ENCODE data around the gene PITPNB. TPM values are rescaled to one million over a fixed set of nuclear protein-coding genes. Genes with fewer than 3 reads are reported as not detected.

PITPNB gene
- total RNA-seq, 1 experiment from 2014 or later: 82.6 TPM

DNA sequence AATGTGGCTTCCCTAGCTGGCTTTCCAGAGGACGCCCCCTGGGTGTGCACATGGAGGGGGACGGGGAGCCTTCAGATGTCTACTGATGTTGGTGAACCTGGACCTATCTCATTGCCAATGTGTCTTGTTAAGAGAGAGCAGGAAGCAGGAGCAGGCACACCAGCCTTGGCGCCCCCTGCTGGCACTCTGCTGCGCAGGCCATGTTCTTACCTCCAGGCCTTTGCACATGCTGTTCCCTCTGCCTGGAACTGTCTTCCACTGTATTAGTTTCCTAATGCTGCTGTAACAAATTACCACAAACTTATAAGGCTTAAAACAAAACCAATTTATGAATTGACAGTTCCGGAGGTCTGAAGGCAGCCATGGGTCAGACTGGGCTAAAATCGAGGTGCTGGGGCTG, 93.9 kb downstream of the PITPNB start (continued):
- TF ChIP-seq, protein P1, sequence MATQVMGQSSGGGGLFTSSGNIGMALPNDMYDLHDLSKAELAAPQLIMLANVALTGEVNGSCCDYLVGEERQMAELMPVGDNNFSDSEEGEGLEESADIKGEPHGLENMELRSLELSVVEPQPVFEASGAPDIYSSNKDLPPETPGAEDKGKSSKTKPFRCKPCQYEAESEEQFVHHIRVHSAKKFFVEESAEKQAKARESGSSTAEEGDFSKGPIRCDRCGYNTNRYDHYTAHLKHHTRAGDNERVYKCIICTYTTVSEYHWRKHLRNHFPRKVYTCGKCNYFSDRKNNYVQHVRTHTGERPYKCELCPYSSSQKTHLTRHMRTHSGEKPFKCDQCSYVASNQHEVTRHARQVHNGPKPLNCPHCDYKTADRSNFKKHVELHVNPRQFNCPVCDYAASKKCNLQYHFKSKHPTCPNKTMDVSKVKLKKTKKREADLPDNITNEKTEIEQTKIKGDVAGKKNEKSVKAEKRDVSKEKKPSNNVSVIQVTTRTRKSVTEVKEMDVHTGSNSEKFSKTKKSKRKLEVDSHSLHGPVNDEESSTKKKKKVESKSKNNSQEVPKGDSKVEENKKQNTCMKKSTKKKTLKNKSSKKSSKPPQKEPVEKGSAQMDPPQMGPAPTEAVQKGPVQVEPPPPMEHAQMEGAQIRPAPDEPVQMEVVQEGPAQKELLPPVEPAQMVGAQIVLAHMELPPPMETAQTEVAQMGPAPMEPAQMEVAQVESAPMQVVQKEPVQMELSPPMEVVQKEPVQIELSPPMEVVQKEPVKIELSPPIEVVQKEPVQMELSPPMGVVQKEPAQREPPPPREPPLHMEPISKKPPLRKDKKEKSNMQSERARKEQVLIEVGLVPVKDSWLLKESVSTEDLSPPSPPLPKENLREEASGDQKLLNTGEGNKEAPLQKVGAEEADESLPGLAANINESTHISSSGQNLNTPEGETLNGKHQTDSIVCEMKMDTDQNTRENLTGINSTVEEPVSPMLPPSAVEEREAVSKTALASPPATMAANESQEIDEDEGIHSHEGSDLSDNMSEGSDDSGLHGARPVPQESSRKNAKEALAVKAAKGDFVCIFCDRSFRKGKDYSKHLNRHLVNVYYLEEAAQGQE (IDR thresholded peaks at IDR 0.05; ENCODE audit: low read depth): no peak
- TF ChIP-seq SRF (IDR thresholded peaks at IDR 0.05; ENCODE audit: low read depth) (no peak), TCF7L2 (IDR thresholded peaks at IDR 0.05; ENCODE audit: borderline replicate concordance, extremely low read depth, insufficient read depth, insufficient read length) (no peak)

DNA sequence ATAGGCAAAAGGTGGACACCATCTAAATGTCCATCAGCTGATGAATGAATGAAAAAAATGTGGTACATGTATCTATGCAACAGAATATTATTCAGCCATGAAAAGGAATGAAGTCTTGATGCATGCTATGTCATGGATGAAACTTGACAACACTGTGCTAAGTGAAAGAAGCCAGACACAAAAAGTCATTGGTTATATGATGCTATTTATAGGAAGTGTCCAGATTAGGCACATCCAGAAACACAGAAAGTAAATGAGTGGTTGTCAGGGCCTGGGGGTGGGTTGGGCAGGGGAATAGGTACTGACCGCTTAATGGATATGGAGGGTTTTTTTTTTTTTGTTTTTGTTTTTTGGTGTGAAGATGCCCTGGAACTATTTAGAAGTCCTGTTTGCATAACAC, 95.8 kb downstream of the PITPNB start:
- POLR2A ChIA-PET: no interaction called here
- no peak overlapping the region for H3K4me3 ChIP-seq (replicated peaks in 1 of 2; ENCODE audit: low read depth in 1 of 2, low read length in 2 of 2)

More for the DNA sequence above, 95.8 kb downstream of the PITPNB start:
- RAD21 ChIA-PET (ENCODE audit: low non-redundant PET in 1 of 2, low total read pairs in 2 of 2, uncharacterized antibody in 2 of 2, unreplicated experiment in 2 of 2): no interaction called here
- no peaks in the 10 kb centered on the region for H3K4me1 ChIP-seq (ENCODE audit: control insufficient read depth in 1 of 2, insufficient read depth in 2 of 2, low read length in 2 of 2)
- H3K27ac ChIP-seq (ENCODE audit: low read depth, low read length): no peak overlapping the region
- intact Hi-C loops (cut with micrococcal nuclease): no loop called here
- H3K36me3 ChIP-seq (ENCODE audit: control insufficient read depth in 1 of 2, insufficient read depth in 2 of 2, low read length in 2 of 2): no peaks in the 10 kb centered on the region
- H3K9me3 ChIP-seq (ENCODE audit: control insufficient read depth in 1 of 2, insufficient read depth in 1 of 2, low read depth in 1 of 2, low read length in 2 of 2): no peaks in the 10 kb centered on the region
- no peaks in the 10 kb centered on the region for H3K9me2 ChIP-seq (ENCODE audit: insufficient read depth)
- no TSS peak for BruUV-seq (replicated peaks)
- no peak overlapping the region for H3K9ac ChIP-seq (ENCODE audit: low read length)
- no peak overlapping the region for H2AFZ ChIP-seq (ENCODE audit: low read depth, low read length, poor library complexity, severe bottlenecking)
- CTCF ChIA-PET: no interaction called here
- DNase-seq (ENCODE audit: low read depth, low spot score) (no peak), ATAC-seq (no peak)
- H3K27me3 ChIP-seq (ENCODE audit: insufficient read depth, low read length): no peaks in the 10 kb centered on the region
- H4K20me1 ChIP-seq (ENCODE audit: insufficient read depth): no peaks in the 10 kb centered on the region
- H3K79me2 ChIP-seq (ENCODE audit: insufficient read depth, low read length): no peaks in the 10 kb centered on the region
- H3K4me2 ChIP-seq (ENCODE audit: low read length): no peak overlapping the region
- TF ChIP-seq EZH2phosphoT487 (IDR thresholded peaks at IDR 0.05; ENCODE audit: borderline replicate concordance) (no peak), TCF7L2 (IDR thresholded peaks at IDR 0.05; ENCODE audit: borderline replicate concordance, extremely low read depth, insufficient read depth, insufficient read length) (no peak), CBX3 (IDR thresholded peaks at IDR 0.05; ENCODE audit: low read depth) (no peak), SP1 (IDR thresholded peaks at IDR 0.05; ENCODE audit: low read depth) (no peak), POLR2AphosphoS5 (IDR thresholded peaks at IDR 0.05; ENCODE audit: low read depth, low read length) (no peak), ZFX (IDR thresholded peaks at IDR 0.05) (no peak), YY1 (IDR thresholded peaks at IDR 0.05; ENCODE audit: extremely low read depth, insufficient replicate concordance, low read depth, low read length) (no peak), RAD21 (IDR thresholded peaks at IDR 0.05; ENCODE audit: low read depth) (no peak), ZNF274 (IDR thresholded peaks at IDR 0.05; ENCODE audit: low read depth, low read length) (no peak), SRF (IDR thresholded peaks at IDR 0.05; ENCODE audit: low read depth) (no peak)
- TF ChIP-seq, protein P1 (IDR thresholded peaks at IDR 0.05; ENCODE audit: low read depth): no peak
- TF ChIP-seq, protein P2, sequence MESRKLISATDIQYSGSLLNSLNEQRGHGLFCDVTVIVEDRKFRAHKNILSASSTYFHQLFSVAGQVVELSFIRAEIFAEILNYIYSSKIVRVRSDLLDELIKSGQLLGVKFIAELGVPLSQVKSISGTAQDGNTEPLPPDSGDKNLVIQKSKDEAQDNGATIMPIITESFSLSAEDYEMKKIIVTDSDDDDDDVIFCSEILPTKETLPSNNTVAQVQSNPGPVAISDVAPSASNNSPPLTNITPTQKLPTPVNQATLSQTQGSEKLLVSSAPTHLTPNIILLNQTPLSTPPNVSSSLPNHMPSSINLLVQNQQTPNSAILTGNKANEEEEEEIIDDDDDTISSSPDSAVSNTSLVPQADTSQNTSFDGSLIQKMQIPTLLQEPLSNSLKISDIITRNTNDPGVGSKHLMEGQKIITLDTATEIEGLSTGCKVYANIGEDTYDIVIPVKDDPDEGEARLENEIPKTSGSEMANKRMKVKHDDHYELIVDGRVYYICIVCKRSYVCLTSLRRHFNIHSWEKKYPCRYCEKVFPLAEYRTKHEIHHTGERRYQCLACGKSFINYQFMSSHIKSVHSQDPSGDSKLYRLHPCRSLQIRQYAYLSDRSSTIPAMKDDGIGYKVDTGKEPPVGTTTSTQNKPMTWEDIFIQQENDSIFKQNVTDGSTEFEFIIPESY (IDR thresholded peaks at IDR 0.05; ENCODE audit: extremely low read depth, insufficient replicate concordance, low read length): no peak

All from HCT116 (cell line).